Sigmoid colon (tissue), 4 donors: Measurements from ENCODE around the gene PODXL.

Experiments used
- EP300 ChIP-seq, 4 donors: sonication (generic); formaldehyde crosslinking; IDR thresholded peaks; one replicate each; pipeline ENCODE4 v1.6.1; 2017; ENCODE audit warnings: antibody characterized with exemption in 4 of 4
- POLR2AphosphoS5 ChIP-seq, 4 donors: sonication (generic); formaldehyde crosslinking; IDR thresholded peaks; one replicate each; pipeline ENCODE4 v1.6.1; 2017; ENCODE audit warnings: antibody characterized with exemption in 4 of 4
- TF ChIP-seq, protein P1 (sequence below), 4 experiments: fragments of 450-650 bp in 3 of 4; fragments of 200-600 bp in 1 of 4; IDR thresholded peaks; one replicate each; pipeline ENCODE4 v1.5.1; 2016 to 2019; ENCODE audit warnings: antibody characterized with exemption in 4 of 4, mild to moderate bottlenecking in 3 of 4, moderate library complexity in 2 of 4

DNA sequence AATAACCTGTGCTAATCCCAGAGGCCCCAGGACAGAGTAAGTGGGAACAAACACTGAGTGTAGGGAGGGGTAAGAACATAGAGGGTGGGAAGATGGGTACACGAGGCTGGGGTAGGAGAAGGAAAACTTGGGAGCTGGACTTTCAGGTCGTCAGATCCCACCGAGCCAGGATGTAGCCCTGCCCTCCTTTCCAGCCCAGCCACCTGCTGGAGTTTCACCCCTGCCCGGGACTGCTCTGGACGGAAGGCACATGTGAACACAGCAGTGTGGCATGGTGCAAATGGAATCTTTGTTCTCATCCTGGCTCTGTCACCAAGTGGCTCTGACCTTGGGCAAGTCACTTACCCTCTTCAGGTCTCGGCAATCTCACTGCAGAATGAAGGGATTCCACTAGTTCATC lies 52.8 kb downstream of the PODXL start:
- no peak for TF ChIP-seq EP300 (IDR thresholded peaks at IDR 0.05)
- TF ChIP-seq POLR2AphosphoS5 (IDR thresholded peaks at IDR 0.05) = peak in 1 of 4 donors; percentile 17
- TF ChIP-seq, protein P1, sequence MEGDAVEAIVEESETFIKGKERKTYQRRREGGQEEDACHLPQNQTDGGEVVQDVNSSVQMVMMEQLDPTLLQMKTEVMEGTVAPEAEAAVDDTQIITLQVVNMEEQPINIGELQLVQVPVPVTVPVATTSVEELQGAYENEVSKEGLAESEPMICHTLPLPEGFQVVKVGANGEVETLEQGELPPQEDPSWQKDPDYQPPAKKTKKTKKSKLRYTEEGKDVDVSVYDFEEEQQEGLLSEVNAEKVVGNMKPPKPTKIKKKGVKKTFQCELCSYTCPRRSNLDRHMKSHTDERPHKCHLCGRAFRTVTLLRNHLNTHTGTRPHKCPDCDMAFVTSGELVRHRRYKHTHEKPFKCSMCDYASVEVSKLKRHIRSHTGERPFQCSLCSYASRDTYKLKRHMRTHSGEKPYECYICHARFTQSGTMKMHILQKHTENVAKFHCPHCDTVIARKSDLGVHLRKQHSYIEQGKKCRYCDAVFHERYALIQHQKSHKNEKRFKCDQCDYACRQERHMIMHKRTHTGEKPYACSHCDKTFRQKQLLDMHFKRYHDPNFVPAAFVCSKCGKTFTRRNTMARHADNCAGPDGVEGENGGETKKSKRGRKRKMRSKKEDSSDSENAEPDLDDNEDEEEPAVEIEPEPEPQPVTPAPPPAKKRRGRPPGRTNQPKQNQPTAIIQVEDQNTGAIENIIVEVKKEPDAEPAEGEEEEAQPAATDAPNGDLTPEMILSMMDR (IDR thresholded peaks at IDR 0.05) = no peak
